ENCODE measurements around the gene EHD4. TPM values are rescaled to one million over a fixed set of nuclear protein-coding genes. Genes with fewer than 3 reads are reported as not detected.

Gene EHD4
- total RNA-seq, 1 donor from 2014 or later: 64.9 TPM

DNA sequence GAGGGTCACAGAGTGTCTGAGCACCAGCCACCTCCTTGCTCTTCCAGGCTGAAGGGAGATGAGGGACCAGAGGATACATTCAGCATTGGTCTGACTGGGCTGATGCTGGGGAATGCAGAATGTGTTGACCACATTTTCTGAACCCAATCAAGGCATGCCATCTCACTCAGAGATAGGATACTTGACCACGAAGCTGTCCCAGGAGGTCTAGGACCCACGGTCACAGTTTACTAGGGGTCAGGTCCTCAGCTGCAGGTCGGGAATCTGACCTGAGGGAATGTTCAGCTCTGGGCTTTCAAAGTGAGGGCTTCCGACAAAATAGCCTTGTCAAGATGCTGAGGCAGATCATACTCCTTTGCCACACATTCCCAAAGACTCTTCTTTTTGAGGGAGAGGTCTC is 28.9 kb upstream of the EHD4 start:
- Mint-ChIP-seq H3K4me1 (ENCODE audit: unreplicated experiment) (peaks cover 12% of the 10 kb centered on the region), H3K4me3 (ENCODE audit: unreplicated experiment) (no peak overlapping the region), H3K36me3 (ENCODE audit: low read depth, unreplicated experiment) (no peaks in the 10 kb centered on the region), H3K27ac (ENCODE audit: unreplicated experiment) (no peak overlapping the region), H3K27me3 (ENCODE audit: unreplicated experiment) (peaks cover 2% of the 10 kb centered on the region), H3K9me3 (ENCODE audit: unreplicated experiment) (no peaks in the 10 kb centered on the region)
- no peak for DNase-seq (ENCODE audit: low spot score)
- TF ChIP-seq, protein P1, sequence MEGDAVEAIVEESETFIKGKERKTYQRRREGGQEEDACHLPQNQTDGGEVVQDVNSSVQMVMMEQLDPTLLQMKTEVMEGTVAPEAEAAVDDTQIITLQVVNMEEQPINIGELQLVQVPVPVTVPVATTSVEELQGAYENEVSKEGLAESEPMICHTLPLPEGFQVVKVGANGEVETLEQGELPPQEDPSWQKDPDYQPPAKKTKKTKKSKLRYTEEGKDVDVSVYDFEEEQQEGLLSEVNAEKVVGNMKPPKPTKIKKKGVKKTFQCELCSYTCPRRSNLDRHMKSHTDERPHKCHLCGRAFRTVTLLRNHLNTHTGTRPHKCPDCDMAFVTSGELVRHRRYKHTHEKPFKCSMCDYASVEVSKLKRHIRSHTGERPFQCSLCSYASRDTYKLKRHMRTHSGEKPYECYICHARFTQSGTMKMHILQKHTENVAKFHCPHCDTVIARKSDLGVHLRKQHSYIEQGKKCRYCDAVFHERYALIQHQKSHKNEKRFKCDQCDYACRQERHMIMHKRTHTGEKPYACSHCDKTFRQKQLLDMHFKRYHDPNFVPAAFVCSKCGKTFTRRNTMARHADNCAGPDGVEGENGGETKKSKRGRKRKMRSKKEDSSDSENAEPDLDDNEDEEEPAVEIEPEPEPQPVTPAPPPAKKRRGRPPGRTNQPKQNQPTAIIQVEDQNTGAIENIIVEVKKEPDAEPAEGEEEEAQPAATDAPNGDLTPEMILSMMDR (IDR thresholded peaks at IDR 0.05; ENCODE audit: unreplicated experiment): no peak

DNA sequence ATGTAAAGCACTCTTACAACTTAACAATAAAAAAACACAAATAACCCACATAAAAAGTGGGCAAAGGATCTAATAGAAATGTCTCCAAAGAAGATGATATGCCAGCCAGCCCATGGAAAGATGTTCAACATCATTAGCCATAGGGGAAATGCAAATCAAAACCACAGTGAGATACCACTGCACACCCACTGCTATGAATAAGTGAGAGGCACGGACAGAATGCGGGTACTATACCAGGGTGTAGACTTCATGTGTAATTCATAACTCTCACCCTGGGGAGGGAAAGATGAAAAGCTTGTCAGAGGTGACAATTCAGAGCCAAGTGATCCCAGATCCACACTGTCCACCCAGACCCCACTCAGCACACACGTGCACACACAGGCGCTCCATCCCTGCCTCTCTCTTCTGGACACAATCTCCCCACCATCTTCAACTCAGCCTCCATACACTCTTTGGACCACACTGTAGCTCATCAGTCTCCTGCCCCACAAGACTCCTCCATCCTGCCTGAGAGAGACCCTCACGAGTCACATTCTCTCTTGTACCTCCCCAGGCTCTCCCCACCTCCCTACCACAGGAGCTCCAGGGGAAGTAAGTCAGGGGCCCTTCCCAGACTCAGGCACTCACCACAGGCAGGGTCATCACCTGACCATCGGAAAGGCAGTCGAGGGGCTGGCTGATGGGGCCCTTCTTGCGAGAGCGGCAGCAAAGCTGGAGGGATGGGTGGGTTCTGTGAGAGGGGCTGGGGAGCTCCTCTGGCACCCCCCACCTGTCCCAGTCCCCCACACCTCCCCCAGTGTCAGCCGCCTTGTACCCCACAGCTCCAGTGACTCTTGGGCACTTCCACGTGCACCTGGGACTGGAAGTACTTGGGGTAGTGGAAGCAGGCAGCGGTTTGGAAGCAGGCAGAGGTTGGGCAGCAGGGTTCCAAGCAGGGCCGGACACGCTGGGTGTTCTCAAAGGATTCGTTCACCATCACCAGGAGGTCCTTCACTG is 27.2 kb upstream of the EHD4 start:
- peaks cover 12% of the 10 kb centered on the region for H3K4me1 Mint-ChIP-seq (ENCODE audit: unreplicated experiment)
- no peaks in the 10 kb centered on the region for H3K9me3 Mint-ChIP-seq (ENCODE audit: unreplicated experiment)
- no peak overlapping the region for H3K4me3 Mint-ChIP-seq (ENCODE audit: unreplicated experiment)
- H3K36me3 Mint-ChIP-seq (ENCODE audit: low read depth, unreplicated experiment): no peaks in the 10 kb centered on the region
- TF ChIP-seq, protein P1 (IDR thresholded peaks at IDR 0.05; ENCODE audit: unreplicated experiment): no peak
- H3K27ac Mint-ChIP-seq (ENCODE audit: unreplicated experiment): no peak overlapping the region
- H3K27me3 Mint-ChIP-seq (ENCODE audit: unreplicated experiment): peaks cover 4% of the 10 kb centered on the region
- DNase-seq (ENCODE audit: low spot score): no peak

DNA sequence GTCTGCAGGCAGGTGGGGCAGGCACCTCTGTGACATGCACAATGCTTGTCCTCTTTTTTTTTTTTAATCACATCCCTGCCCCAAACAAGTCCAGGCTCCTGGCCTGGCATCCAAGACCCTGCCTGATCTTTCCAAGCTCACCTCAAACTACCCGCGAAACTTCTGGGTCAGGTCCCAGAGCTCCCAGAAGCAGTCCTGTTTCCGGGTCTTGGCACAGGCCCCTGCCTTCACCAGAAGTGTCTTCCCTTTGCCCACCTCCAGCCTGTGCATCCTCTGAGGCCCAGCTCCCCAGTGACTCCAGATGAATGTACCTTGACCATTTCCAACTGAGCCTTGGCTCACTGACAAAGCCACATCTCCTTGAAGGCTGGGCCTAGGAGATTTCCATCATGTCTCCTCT is 25.5 kb upstream of the EHD4 start:
- no peaks in the 10 kb centered on the region for H3K9me3 Mint-ChIP-seq (ENCODE audit: unreplicated experiment)

DNA sequence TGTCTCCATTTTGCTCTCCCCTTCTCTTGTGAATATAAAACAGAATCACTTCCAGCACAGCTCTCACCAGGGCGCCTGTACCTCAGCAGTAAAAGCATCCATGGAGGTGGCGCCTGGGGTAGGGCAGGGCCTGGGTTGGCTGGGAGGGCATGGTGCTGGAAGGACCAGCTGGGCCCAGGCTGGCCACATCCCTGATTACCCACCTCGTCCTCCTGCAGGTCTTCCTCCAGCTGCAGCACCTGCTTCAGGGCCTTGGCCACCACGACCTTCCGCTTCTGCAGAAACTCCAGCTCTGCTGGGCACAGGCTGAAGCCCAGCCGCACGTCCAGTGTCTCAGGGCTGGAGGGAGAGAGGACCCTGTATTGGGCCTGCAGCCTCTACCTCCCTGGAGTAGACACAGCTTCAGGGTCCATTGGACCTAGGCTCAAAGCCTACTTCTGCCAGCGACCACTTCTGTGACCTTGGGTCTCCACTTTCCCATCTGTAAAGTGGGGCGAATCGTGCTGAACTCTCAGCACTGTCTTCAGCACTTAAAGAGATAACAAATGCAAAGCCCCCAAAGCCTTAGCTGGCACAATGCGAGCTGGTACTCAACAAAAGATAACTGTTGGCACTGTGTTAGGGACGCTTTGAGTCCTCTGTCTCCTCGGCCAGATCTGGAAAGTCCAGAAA is 24.7 kb upstream of the EHD4 start:
- Mint-ChIP-seq H3K4me3 (ENCODE audit: unreplicated experiment) (no peak overlapping the region), H3K27ac (ENCODE audit: unreplicated experiment) (no peak overlapping the region), H3K27me3 (ENCODE audit: unreplicated experiment) (peaks cover 4% of the 10 kb centered on the region), H3K36me3 (ENCODE audit: low read depth, unreplicated experiment) (no peaks in the 10 kb centered on the region), H3K4me1 (ENCODE audit: unreplicated experiment) (peaks cover 7% of the 10 kb centered on the region), H3K9me3 (ENCODE audit: unreplicated experiment) (no peaks in the 10 kb centered on the region)
- DNase-seq (ENCODE audit: low spot score): no peak
- TF ChIP-seq, protein P1 (IDR thresholded peaks at IDR 0.05; ENCODE audit: unreplicated experiment): no peak

More for the DNA sequence above, 25.5 kb upstream of the EHD4 start:
- peaks cover 4% of the 10 kb centered on the region for H3K27me3 Mint-ChIP-seq (ENCODE audit: unreplicated experiment)
- peaks cover 7% of the 10 kb centered on the region for H3K4me1 Mint-ChIP-seq (ENCODE audit: unreplicated experiment)
- H3K36me3 Mint-ChIP-seq (ENCODE audit: low read depth, unreplicated experiment): no peaks in the 10 kb centered on the region
- DNase-seq (ENCODE audit: low spot score): no peak
- no peak overlapping the region for H3K27ac Mint-ChIP-seq (ENCODE audit: unreplicated experiment)
- no peak overlapping the region for H3K4me3 Mint-ChIP-seq (ENCODE audit: unreplicated experiment)
- TF ChIP-seq, protein P1 (IDR thresholded peaks at IDR 0.05; ENCODE audit: unreplicated experiment): no peak
